GM12878 (cell line): ENCODE data around the gene ERCC5. TPM values are rescaled to one million over a fixed set of nuclear protein-coding genes. Genes with fewer than 3 reads are reported as not detected.

Experiments
- ATAC-seq: fragments of 200-7000 bp; cut with Tn5 transposase; 3 replicates; pipeline ENCODE4 v1.9.1; 2020; ENCODE audit warnings: mild to moderate bottlenecking, moderate library complexity
- BruUV-seq: library from RNA; stranded (reverse); fragments of 400-500 nt; replicated peaks from 2 replicates; lab custom pipeline; 2021; lab: Mats Ljungman, UMichigan
- CTCF ChIA-PET: fragments of 300-600 bp; sonication (Branson Sonifier 250); formaldehyde crosslinking; extraction: SDS; loops from one replicate; lab custom pipeline; 2021; ENCODE audit warnings: inconsistent platforms; lab: Yijun Ruan, JAX
- POLR2A ChIA-PET: fragments of 350-600 bp; formaldehyde crosslinking; extraction: SDS; loops from one replicate; lab custom pipeline; 2021; ENCODE audit warnings: inconsistent platforms; lab: Charles Lee
- RAD21 ChIA-PET: fragments of 300-600 bp; sonication (Branson Sonifier 250); formaldehyde crosslinking; loops from one replicate; lab custom pipeline; 2023; ENCODE audit warnings: antibody characterized with exemption; ENCODE audit not compliant: unreplicated experiment; lab: Charles Lee
- SMC1A ChIA-PET: fragments of 300-600 bp; sonication (Branson Sonifier 250); formaldehyde crosslinking; loops from one replicate; lab custom pipeline; 2023; ENCODE audit not compliant: unreplicated experiment, uncharacterized antibody; lab: Charles Lee
- DNase-seq: peaks from one replicate; pipeline ENCODE4 v3.0.0-alpha.2; 2011; ENCODE audit warnings: low read depth, low spot score
- FAIRE-seq: peaks from 3 replicates; lab custom pipeline; 2011; peaks lifted over from hg19 to GRCh38; lab: Jason Lieb, UNC
- H2AFZ ChIP-seq: 2 replicates; pipeline ENCODE4 v1.6.0; 2011; ENCODE audit warnings: low read depth, low read length, control low read depth; ENCODE audit not compliant: control insufficient read depth
- H3K27ac ChIP-seq: 2 replicates; pipeline ENCODE4 v1.5.1; 2011; ENCODE audit warnings: control low read depth; ENCODE audit not compliant: control insufficient read depth, insufficient read depth
- H3K27me3 ChIP-seq, 2 experiments: replicated peaks in 1 of 2; 2 replicates each; pipeline versions ENCODE4 v1.6.0 to v1.6.1; 2011; ENCODE audit warnings: low read length in 1 of 2; ENCODE audit not compliant: control insufficient read depth in 2 of 2, insufficient read depth in 2 of 2
- H3K36me3 ChIP-seq, 2 experiments: 2 replicates each; pipeline ENCODE4 v1.5.1; 2011; ENCODE audit warnings: low read length in 1 of 2; ENCODE audit not compliant: control insufficient read depth in 2 of 2, insufficient read depth in 2 of 2
- H3K4me1 ChIP-seq: 2 replicates; pipeline ENCODE4 v1.6.1; 2011; ENCODE audit warnings: mild to moderate bottlenecking, low read length, moderate library complexity, mixed read lengths; ENCODE audit not compliant: control insufficient read depth, insufficient read depth
- H3K4me2 ChIP-seq: 2 replicates; pipeline ENCODE4 v1.6.0; 2011; ENCODE audit warnings: control low read depth; ENCODE audit not compliant: control insufficient read depth, insufficient read depth
- H3K4me3 ChIP-seq: fragments of 200-600 bp; sonication (generic); 2 replicates; pipeline ENCODE4 v1.5.1; 2016
- H3K79me2 ChIP-seq: 2 replicates; pipeline ENCODE4 v1.6.0; 2011; ENCODE audit warnings: low read length; ENCODE audit not compliant: control insufficient read depth, insufficient read depth
- H3K9ac ChIP-seq: 2 replicates; pipeline ENCODE4 v1.8.0; 2011; ENCODE audit warnings: low read length, control low read depth, mixed read lengths; ENCODE audit not compliant: control insufficient read depth, insufficient read depth
- H3K9me3 ChIP-seq: replicated peaks from 3 replicates; pipeline ENCODE4 v1.5.1; 2011; ENCODE audit warnings: mild to moderate bottlenecking, low read length; ENCODE audit not compliant: control insufficient read depth, insufficient read depth
- H4K20me1 ChIP-seq: 2 replicates; pipeline ENCODE4 v1.6.0; 2011; ENCODE audit not compliant: control insufficient read depth, insufficient read depth
- HDGF ChIP-seq: fragments of 450-650 bp; IDR thresholded peaks from 2 replicates; pipeline ENCODE4 v1.6.1; 2016; ENCODE audit warnings: antibody characterized with exemption
- SUPT20H ChIP-seq: IDR thresholded peaks from 2 replicates; pipeline ENCODE4 v1.6.1; 2011; ENCODE audit warnings: low read depth, mild to moderate bottlenecking, low read length, moderate library complexity, borderline replicate concordance; ENCODE audit not compliant: control insufficient read depth
- ZNF274 ChIP-seq: IDR thresholded peaks from one replicate; pipeline ENCODE4 v1.8.0; 2011; ENCODE audit not compliant: insufficient read length, insufficient read depth
- WGBS: methylation state at CpG from one replicate; pipeline ENCODE4 v1.1.6; 2016; ENCODE audit warnings: low lambda C conversion rate; ENCODE audit not compliant: insufficient replicate concordance, insufficient coverage; ENCODE audit errors: missing lambda C conversion rate; 5-methylcytosine and 5-hydroxymethylcytosine counted together
- in situ Hi-C: fragments of 300-500 bp; cut with MboI; formaldehyde crosslinking; loops from 9 replicates; pipeline ENCODE4 v1.14.3; 2018; ENCODE audit warnings: mixed read lengths
- intact Hi-C: fragments of 100-400 bp; cut with micrococcal nuclease; formaldehyde crosslinking; loops from one replicate; pipeline ENCODE4 v1.14.2; 2022; ENCODE audit not compliant: unreplicated experiment
- polyA plus RNA-seq, 11 experiments: library from polyadenylated mRNA; depleted of rRNA in 4 of 11; unstranded in 6 of 11; stranded (reverse) in 5 of 11; fragments of >200 nt; fragmentation: Nextera tagmentation in 4 of 11; fragmentation: Illumina TruSeq in 1 of 11; extraction: Ambion mirVana in 4 of 11; extraction: Trizol in 1 of 11; gene quantifications; 1 replicate in 1 of 11; 2 replicates in 10 of 11; pipeline versions ENCODE4 v1.2.1 to v1.2.3, GENCODE V29; 2011 to 2016; ENCODE audit warnings: inconsistent platforms in 2 of 11, missing spikeins in 2 of 11, low read depth in 1 of 11
- total RNA-seq, 4 experiments: library from RNA; depleted of rRNA in 3 of 4; stranded (reverse); fragments of >200 nt in 3 of 4; fragmentation: Illumina TruSeq in 1 of 4; extraction: Trizol in 1 of 4; gene quantifications; 2 replicates each; pipeline versions ENCODE4 v1.2.1 to v1.2.3, GENCODE V29; 2013 to 2021
- TF ChIP-seq, protein P1 (sequence below): IDR thresholded peaks from 2 replicates; pipeline ENCODE4 v1.6.1; 2011; ENCODE audit warnings: low read depth, low read length, improper control_type of control experiment, borderline replicate concordance

ERCC5 gene
- total and polyA plus RNA-seq, 10 of the 15 experiments (the other 5 are each of a cell fraction or from before 2014, with no cell fraction given), result 11.7 to 59.2 (median 41.6) TPM

DNA sequence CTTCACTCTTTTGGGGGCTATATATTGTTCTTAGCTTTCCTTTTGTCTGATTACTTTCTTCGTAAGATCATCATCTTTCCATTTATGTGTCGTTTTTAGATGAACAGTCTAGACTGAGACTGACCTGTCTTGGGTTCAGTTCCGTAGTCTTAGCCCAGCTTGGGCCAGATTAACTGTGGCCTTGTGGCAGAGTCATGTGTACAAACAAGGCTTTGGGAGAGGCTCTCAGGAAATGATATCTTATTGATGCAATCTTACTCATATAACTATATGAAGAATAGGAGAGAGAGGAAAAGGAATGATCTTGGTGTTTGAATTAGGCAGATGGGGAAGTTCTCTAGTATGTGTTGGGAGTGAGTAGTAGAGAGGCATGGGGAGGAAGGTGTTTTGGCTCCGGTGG, 6.8 kb upstream of the ERCC5 start:
- POLR2A ChIA-PET, result no interaction called here
- in situ Hi-C loops, result no loop called here
- Histone ChIP-seq H2AFZ (no peak overlapping the region), H3K27ac (no peak overlapping the region), H3K9ac (no peak overlapping the region), H3K27me3 (no peaks in the 10 kb centered on the region), H3K4me1 (no peaks in the 10 kb centered on the region), H3K4me2 (no peak overlapping the region), H3K36me3 (no peaks in the 10 kb centered on the region; a peak in 4 of 4 replicates), H3K9me3 (no peaks in the 10 kb centered on the region), H3K79me2 (no peaks in the 10 kb centered on the region), H3K4me3 (no peak overlapping the region), H4K20me1 (no peaks in the 10 kb centered on the region)
- TF ChIP-seq, protein P1, sequence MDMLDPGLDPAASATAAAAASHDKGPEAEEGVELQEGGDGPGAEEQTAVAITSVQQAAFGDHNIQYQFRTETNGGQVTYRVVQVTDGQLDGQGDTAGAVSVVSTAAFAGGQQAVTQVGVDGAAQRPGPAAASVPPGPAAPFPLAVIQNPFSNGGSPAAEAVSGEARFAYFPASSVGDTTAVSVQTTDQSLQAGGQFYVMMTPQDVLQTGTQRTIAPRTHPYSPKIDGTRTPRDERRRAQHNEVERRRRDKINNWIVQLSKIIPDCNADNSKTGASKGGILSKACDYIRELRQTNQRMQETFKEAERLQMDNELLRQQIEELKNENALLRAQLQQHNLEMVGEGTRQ, result no peak
- no peak for FAIRE-seq
- ATAC-seq, result no peak
- WGBS, result 49% methylated on average over 4 of the region's 4 CpGs
- no peak for DNase-seq
- intact Hi-C loops, result no loop called here
- no TSS peak for BruUV-seq
- CTCF ChIA-PET, result interaction anchor here (1.0 kb wide), 1 partner anchor 258 kb away, joined by 3 read pairs; no protein-coding TSS in a partner anchor
- RAD21 ChIA-PET, result no interaction called here
- SMC1A ChIA-PET, result interaction anchor here (1.5 kb wide), 1 partner anchor 245 kb away, joined by 5 read pairs; no protein-coding TSS in a partner anchor

DNA sequence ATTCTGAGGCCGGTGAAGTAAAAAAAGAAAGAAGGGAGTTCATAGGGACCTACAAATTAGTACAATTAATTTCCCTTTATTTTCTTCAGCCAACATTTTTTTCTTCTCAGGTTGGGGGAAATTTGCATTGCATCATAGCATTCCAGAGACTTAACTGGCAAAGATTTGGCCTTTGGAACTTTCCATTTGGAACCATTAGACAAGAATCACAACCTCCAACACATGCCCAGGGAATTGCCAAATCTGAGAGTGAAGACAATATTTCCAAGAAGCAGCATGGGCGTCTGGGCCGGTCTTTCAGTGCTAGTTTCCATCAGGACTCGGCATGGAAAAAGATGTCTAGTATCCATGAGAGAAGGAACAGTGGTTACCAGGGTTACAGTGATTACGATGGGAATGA, 6.4 kb upstream of the ERCC5 start:
- no peak overlapping the region for H3K27ac ChIP-seq
- no peak for DNase-seq
- no peak overlapping the region for H3K4me3 ChIP-seq
- 90% methylated on average over 5 of the region's 5 CpGs for WGBS
- FAIRE-seq, result no peak
- peaks cover under 1% of the 10 kb centered on the region; the same call in 1 of the 2 replicates for H3K79me2 ChIP-seq
- H3K36me3 ChIP-seq, result no peaks in the 10 kb centered on the region; a peak in 4 of 4 replicates
- POLR2A ChIA-PET, result no interaction called here
- H3K4me2 ChIP-seq, result no peak overlapping the region
- TF ChIP-seq HDGF (no peak), ZNF274 (no peak), SUPT20H (no peak)
- TF ChIP-seq, all 136 proteins: peak for 0
- H3K27me3 ChIP-seq, result no peaks in the 10 kb centered on the region
- H3K9me3 ChIP-seq, result no peaks in the 10 kb centered on the region
- CTCF ChIA-PET, result interaction anchor here (1.0 kb wide), 1 partner anchor 258 kb away, joined by 3 read pairs; no protein-coding TSS in a partner anchor
- ATAC-seq, result no peak
- no peak overlapping the region for H3K9ac ChIP-seq
- in situ Hi-C loops (no loop called here), intact Hi-C loops (no loop called here)
- BruUV-seq, result no TSS peak
- RAD21 ChIA-PET, result no interaction called here
- SMC1A ChIA-PET, result interaction anchor here (1.5 kb wide), 1 partner anchor 245 kb away, joined by 5 read pairs; no protein-coding TSS in a partner anchor
- no peaks in the 10 kb centered on the region for H4K20me1 ChIP-seq
- no peaks in the 10 kb centered on the region for H3K4me1 ChIP-seq
- H2AFZ ChIP-seq, result no peak overlapping the region
